Medulla oblongata (tissue), 1 donor: ENCODE data around the gene FBXL16.
A peak's percentile ranks its signal among the peaks of the same experiment; 100 is the strongest.
"Not testable (repeated sequence)": the region's sequence is repeated elsewhere in the genome, so short reads cannot be mapped to it uniquely, and the experiment has no call there.

Experiments
- DNase-seq: peaks from one replicate; pipeline ENCODE4 v3.0.0-alpha.2; 2015; ENCODE audit errors: extremely low spot score

FBXL16 gene

GRCh38 chr16:723695-724094 lies 18.1 kb upstream of the FBXL16 start:
- DNase-seq = no peak

DNA sequence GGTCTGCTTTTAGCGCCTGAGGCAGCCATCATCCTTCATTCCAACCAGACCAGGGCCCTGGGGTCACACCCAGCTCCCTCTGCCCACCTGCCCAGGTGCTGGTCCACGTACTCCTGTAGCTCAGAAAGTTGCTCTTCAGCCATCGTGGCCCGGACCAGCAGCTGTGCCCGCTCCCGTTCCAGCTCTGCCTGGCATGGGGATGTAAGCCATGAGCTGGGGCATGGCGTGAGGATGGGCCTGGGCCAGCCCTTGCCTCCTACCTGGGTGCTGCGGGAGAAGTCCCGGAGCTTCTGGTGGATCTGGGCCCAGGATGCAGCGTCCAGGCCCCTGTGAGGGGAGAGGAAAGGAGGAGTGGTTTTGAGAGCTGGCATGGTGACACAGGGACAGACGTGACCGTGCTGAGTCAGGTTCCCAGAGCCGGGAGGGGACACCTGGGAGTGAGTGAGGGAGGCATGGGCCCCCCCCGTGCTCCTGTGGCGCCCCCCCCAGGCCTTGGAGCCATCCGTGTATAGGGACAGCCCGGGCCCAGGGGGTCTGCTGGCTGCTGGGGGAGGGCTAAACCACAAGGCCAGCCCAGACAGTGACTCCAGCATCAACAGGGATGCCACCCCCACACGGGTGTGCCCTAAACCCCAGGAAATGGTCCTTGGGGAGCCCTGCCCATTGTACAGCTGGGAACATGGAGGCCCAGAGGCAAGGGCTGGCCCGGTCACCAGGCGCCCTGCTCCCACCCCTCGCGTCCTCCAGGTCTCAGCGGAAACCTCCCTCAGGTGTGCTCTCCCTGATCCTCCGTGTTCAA lies 17.4 kb upstream of the FBXL16 start:
- no peak for DNase-seq

GRCh38 chr16:721765-722540 lies 16.4 kb upstream of the FBXL16 start:
- no peak for DNase-seq

GRCh38 chr16:720990-721764 lies 15.6 kb upstream of the FBXL16 start, which contains the start of gene ANTKMT:
TSS of gene ANTKMT (plus strand) at chr16:721146. CDS start at chr16:721275, 129 bp downstream.
- peak; percentile 77 for DNase-seq

DNA sequence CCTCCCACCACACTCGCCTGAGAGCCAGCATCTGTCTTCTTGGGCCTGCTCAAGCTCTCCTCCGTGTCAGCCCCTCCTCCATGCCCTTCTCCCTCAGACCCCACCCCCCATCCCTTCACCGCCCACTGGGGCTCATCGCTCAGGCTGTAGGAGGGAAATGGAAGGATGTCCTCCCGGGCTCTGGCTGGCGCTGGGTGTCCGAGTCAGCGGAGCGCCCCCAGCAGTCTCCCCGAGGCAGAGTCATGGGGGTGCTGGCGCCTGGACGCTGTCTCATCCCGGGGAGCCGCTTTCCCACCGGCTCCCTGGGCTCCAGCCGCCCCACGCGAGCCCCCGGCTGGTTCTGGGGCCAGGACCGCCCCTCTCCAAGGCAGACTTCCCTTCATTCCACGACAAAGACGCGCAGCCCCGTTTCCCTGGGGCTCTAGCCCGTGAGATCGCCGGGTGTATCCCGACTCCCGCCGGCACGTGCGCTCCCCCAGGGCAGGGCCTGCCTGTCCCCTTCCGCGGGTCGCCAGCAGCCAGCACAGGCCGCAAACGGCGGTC lies 14.9 kb upstream of the FBXL16 start:
- DNase-seq = peak; percentile 83

GRCh38 chr16:719815-720446 lies 14.3 kb upstream of the FBXL16 start:
- DNase-seq = no peak

GRCh38 chr16:718922-719321 lies 13.3 kb upstream of the FBXL16 start:
- no peak for DNase-seq

DNA sequence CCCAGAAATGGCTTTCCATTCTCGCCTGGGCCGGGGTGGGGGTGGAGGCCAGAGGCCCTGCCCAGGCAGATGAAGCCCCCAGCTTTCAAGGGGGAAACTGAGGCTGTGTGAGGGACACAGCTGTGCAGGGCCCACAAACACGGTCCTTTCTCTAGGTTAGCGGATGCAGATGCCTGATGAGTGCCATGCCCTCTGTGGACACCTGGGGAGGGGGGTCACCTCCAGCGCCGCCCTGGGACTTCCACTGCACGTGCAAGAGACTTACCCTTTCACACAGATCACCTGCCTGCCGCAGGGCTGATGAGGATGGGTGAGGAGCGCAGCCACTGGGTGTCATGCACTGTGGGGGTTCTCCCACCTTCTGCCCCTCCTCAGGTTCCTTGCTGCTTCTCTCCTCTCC lies 12.8 kb upstream of the FBXL16 start:
- DNase-seq = no peak

DNA sequence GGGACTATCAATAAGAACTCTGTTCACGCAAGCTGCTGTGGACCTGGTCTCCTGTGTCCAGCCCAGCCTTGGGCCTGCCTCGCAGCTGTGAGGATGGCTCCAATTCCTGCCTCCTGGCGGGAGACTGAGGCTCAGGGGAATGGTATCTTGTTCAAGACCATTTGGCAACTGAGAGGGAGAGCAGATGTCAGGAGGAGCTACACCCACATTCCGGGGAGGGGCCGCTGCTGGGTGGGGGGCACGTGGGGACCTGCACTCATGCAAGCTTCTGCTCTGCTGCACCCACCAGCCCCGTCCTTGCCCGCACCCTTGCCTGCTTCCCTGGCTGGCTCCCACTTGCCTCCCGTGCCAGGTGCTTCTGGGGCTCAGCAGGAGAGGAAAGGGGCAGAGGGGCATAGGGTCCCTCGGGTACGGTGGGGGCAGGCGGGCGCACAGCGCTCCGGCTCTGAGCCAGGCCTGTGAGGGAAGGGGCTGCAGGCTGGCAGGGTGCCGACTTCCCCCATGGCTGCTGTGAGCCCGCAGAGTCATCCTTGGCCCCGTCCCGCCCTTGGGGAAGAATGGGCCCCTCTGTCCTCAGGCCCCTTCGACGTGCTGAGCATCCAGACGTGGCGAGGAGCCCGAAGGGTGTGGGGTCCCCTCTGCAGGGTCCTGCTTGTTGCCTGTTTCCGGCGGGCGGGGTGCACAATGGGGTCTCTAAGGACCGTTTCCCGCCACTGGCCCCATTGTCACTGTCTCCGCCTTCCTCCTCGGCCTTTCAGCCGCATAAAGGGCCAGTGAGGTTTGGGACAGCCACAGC lies 12.0 kb upstream of the FBXL16 start:
- DNase-seq = no peak

DNA sequence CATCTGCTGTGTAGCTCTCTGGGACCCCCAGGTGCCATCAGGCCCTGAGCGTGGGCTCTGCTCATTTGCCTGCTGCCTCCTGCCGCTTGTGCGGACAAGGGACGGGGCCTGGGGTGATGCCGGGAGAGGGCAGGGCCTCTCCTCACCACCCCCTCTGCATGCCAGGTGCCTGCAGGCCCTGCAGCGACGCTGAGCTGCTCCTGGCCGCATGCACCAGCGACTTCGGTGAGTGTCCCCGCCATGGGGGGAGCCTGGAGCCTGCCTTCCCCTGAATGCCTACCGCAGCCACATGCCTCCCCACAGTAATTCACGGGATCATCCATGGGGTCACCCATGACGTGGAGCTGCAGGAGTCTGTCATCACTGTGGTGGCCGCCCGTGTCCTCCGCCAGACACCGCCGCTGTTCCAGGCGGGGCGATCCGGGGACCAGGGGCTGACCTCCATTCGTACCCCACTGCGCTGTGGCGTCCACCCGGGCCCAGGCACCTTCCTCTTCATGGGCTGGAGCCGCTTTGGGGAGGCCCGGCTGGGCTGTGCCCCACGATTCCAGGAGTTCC lies 11.2 kb upstream of the FBXL16 start:
- DNase-seq = no peak

GRCh38 chr16:716200-716568 lies 10.6 kb upstream of the FBXL16 start:
- DNase-seq = peak; percentile 96

GRCh38 chr16:715477-716199 lies 10.0 kb upstream of the FBXL16 start:
- no peak for DNase-seq

DNA sequence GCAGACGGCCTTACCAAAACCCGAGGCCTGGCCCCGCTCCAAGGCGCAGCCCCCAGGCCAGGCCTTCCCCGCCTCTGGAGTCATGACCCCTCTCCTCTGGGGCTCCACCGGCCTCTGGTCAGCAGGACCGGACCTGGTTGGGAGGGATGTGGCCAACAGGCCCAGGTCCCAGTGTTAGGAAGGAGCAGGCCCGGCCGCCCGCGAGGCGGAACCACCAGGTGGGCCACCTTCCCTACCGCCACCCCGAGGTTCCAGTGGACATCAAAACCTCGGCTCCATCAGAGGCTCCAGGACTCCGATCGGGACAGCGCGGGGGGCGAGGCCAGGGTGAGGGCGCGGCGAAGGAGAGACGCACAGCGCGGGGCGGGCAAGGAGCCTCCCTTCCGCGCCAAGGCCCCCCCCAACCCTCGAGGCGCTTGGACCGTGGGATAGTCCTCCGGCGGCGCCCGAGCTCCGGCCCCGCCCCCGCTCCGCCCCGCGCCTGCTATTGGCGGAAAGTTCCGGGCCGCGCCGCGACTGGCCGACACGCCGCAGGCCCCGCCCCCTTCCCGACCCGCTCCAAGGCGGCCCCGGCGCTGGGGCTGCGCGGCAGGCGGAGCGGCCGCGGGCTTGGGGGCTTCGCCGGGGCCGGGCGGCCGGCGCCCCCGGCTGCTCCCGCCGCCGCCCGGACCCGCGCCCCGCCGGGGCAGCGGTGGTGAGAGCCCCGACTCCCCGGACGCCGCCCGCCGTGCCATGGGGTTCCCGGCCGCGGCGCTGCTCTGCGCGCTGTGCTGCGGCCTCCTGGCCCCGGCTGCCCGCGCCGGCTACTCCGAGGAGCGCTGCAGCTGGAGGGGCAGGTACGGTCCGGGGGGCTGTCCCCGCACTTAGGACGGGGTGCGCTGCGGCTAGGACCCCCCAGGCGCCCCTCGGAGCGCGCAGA lies 9.2 kb upstream of the FBXL16 start, which contains the start of gene METRN:
TSS of gene METRN (plus strand) at position 561 of the 919 bp plus-strand sequence. CDS start at position 733, 172 bp downstream.
- DNase-seq = peak; percentile 91

- DNase-seq = no peak
Measured at GRCh38 chr16:714079-714478, 8.5 kb upstream of the FBXL16 start.

DNA sequence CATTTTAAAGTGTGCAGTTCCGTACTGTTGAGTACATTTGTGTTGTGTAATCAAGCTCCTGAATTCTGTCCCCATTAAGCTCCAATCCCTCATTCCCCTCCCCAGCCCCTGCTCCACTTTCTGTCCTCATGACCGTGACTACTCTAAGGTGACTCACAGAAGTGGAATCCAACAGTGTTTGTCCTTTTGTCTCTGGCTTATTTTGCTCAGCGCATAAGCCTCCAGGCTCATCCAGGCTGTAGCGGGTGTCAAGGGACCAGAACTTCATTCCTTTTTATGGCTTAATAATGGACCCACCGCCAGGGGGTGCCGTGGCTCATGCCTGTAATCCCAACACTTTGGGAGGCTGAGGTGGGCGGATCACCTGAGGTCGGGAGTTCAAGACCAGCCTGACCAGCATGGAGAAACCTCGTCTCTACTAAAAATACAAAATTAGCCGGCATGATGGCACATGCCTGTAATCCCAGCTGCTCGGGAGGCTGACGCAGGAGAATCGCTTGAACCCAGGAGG lies 7.2 kb upstream of the FBXL16 start:
- not testable (repeated sequence) for DNase-seq

DNA sequence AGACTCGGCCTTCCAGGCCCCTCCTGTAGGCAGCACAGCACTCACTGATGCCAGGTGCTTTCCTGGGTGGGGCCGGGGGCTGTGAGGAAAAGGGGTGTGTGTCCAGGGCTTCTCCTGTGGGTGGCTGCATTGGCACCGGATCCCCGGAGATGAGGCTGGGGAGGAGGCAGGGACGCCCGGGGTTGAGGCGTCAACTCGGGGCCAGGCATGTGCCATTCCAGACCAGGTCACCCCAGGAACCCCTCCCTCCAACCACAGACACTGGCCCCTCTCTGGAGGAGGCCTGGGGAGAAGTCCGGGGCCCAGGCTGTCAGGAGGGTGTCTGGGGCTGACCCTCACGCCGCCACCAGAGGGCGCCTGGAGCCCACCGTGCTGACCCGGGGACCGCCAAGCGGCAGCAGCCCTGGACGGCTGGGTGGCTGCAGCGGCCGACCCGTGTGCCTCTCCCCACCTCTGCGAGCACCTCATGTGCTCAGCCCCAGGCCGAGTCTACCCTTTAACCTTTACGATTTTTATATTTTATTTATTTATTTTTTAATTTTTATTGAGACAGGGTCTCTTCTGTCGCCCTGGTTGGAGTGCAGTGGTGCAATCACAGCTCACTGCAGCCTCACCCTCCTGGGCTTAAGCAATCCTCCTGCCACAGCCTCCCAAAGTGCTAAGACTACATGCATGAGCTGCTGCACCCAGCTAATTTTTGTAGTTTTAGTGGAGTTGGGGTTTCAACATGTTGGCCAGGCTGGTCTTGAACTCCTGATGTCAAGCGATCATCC lies 6.1 kb upstream of the FBXL16 start:
- peak; percentile 77 for DNase-seq

DNA sequence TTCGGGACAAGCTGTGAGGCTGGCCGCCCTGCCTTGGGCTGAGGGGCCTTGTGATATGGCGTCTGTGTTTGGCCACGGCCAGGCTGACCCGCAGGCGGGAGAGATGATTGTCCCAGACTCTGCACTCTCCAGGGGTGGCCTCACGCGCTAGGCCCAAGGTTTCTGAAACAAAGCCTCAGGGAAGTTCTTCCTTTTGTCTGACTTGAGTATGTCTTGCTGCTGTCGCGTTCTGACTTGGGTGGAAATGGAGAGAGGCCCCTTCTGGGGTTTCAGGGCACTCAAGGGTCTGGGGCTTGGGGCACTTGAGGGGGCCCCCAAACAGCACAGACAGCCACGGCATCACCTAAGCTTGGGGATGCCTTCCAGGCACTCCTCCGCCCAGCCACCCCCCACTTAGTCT lies 5.5 kb upstream of the FBXL16 start:
- no peak for DNase-seq
